Measurements from ENCODE around the gene PDK4.

Gene PDK4

DNA sequence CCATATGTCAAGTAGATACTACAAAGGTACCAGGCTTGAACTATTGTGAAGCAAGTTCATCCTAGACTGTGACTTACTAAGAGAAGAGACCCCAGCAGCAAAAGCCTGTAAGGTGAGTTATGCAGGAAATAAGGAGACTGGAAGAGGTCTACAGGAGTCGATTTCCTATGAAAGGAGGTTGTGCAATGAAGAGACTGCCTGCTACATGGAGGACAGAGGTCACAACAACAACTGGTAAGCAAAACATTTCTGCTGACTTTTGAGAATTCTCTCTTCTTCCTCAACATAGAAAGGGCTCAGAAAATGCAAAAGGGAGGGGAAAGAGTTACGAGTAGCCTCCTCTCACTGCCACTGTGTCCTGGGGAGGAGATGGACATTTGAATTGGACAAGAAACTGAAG lies 42.4 kb downstream of the PDK4 start:
- TF ChIP-seq, protein P1, sequence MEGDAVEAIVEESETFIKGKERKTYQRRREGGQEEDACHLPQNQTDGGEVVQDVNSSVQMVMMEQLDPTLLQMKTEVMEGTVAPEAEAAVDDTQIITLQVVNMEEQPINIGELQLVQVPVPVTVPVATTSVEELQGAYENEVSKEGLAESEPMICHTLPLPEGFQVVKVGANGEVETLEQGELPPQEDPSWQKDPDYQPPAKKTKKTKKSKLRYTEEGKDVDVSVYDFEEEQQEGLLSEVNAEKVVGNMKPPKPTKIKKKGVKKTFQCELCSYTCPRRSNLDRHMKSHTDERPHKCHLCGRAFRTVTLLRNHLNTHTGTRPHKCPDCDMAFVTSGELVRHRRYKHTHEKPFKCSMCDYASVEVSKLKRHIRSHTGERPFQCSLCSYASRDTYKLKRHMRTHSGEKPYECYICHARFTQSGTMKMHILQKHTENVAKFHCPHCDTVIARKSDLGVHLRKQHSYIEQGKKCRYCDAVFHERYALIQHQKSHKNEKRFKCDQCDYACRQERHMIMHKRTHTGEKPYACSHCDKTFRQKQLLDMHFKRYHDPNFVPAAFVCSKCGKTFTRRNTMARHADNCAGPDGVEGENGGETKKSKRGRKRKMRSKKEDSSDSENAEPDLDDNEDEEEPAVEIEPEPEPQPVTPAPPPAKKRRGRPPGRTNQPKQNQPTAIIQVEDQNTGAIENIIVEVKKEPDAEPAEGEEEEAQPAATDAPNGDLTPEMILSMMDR (IDR thresholded peaks at IDR 0.05), result no peak

DNA sequence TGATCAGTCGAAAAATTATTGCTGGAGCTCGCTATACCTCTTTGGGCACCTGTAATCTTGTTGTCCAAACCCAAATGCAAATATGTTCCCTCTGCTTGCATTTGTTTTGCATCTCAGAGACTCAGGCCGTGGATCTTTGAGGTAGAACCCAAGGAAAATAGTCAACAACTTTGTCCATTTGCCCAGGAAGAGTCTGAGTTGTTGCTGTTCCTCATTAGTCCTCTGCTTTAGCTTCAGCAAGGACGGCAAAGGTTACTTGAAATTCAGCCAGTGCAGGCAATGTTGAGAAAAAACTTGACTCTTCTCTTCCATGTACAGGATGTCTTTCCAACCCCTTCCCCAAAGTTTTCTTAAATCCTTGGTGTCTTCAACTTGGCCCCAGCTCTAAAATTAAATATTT lies 45.8 kb downstream of the PDK4 start:
- TF ChIP-seq, protein P1 (IDR thresholded peaks at IDR 0.05), result no peak

DNA sequence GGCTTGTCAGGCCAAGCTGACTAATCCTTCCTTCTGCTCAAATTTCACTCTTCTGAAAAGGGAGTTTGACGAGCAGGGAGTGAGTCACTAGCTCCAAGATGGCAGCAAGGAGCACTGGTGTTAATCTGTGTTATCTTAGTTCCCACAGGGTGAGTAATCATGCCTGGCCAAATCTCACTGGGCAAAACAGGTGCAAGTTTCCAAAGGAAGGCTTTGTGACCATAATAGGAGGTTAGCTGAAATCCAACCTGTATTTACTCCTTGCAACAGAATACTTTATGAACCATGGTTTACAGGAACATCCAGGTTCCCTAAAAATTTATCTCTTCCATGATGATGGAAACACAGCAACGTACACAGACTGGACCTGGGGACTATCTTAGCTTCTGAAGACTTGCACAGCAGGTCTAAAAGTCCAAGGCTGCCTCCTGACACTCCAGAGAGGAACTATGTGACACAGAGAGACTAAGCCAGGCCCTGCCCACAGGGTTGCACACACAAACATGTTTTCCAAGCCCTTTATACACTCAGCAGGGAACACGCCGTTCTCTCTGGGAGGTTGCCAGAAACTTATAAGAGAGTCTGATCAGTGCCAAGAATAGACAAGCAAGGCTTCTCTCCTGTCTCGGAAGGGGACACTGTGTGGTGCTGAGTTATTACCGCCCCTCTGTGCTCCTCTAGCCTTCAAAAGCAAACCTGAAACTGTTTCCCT lies 46.3 kb downstream of the PDK4 start:
- TF ChIP-seq, protein P1 (IDR thresholded peaks at IDR 0.05), result no peak

DNA sequence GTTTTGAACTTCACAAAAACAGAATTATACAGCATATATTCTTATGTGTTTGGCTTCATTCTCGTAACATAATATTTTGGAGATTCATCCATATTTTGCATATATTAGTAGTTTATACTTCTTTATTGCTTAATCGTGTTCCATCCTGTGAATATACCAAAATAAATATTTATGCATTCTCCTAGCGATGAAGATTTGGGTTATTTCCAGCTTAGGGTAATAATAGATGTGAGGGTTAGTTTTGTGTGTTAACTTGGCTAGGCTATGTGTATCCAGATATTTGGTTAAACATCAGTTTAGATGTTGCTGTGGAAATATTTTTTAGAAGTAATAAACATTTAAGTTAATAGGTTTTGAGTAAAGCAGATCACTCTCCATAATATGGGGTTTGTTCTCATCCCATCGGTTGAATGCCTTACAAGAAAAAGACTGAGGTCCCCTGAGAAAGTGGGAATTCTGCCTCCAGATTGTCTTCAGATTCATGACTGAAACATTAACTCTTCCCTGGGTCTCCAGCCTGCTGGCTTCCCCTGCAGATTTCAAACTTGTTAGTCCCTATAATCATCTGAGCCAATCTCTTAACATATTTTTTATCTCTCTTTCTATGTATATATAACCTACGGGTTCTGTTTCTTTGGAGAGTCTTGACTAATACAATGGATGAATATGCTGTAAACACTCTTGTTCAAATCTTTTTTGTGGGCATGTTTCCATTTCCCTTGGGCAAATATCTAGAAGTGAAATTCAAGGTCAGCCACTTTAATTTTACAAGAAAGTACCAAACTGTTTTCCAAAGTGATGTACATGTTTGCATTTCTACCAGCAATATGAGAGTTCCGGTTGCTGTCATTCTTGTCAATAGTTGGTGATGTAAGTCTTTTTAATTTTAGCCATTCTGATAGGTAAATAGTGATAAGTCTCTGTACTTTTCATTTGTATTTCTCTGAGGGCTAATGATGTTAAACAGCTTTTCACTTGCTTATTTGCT lies 48.7 kb downstream of the PDK4 start:
- TF ChIP-seq, protein P1 (IDR thresholded peaks at IDR 0.05), result no peak

DNA sequence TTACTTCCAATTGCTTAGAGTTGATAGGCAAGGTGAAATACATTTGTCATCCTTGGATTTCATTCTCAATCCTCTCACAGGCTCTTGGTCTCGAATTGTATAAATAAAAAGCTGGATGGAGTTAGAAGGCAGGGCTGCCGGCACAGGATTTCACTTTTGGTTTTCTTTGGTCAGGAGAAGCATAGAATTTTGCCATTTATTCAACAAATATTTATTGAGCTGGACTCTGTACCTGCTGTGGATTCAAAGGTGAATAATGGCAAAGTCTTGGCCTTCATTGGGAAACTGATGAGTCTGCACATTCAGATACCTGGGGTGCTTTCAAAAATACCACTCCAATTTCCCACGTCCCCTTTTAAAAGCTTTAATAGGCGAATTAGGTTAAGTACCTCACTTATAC lies 49.7 kb downstream of the PDK4 start:
- TF ChIP-seq, protein P1 (IDR thresholded peaks at IDR 0.05), result no peak

DNA sequence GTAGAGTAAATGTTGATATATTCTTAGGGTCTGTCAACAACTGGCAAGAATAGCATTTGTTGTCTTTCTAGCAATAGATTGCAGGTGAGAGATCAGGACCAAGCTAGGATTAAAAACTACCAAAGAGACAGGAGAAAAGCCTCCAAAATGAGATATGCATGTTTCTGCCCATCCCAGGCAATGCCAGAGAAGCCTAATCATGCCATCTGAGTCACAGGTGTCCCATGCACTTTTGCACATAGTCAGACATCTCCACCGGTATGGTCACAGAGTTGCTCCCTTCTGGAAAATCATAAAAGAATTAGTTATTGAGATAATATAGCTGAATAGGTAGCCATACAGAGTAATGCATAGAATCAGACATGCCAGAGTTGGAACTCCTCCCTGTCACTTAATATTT lies 50.6 kb downstream of the PDK4 start:
- TF ChIP-seq, protein P1 (IDR thresholded peaks at IDR 0.05), result no peak

DNA sequence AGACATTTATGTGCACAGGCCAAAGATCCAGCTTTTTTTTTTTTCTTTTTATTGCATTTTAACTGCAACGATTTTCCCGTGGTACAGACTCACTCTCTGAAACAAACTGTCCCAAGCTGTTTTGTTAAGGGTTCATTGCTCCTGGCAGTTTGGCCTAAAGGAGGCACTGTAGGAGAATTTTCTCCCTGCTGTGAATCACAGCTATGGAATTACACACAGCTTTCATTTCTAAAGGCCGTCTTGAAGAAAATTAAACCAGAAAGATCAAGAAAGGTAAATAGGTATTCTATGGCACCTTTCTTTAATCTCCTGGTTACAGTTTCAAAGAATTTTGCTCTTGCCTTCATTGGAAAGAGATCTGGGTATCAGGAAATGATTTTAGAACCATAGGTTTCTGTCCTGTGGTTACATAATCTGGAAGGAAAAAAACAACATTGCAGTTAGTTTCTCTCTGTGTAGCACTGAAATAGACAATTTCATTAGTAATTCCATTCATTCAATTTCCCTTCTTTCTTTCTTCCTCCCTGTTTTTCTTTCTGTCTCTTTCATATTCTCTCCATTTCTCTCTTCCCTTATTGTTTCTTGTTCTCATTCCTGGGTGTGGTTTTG lies 51.2 kb downstream of the PDK4 start:
- TF ChIP-seq, protein P1 (IDR thresholded peaks at IDR 0.05), result peak; percentile 92
